ENCODE results near the gene PRKCB.

Gene PRKCB

DNA sequence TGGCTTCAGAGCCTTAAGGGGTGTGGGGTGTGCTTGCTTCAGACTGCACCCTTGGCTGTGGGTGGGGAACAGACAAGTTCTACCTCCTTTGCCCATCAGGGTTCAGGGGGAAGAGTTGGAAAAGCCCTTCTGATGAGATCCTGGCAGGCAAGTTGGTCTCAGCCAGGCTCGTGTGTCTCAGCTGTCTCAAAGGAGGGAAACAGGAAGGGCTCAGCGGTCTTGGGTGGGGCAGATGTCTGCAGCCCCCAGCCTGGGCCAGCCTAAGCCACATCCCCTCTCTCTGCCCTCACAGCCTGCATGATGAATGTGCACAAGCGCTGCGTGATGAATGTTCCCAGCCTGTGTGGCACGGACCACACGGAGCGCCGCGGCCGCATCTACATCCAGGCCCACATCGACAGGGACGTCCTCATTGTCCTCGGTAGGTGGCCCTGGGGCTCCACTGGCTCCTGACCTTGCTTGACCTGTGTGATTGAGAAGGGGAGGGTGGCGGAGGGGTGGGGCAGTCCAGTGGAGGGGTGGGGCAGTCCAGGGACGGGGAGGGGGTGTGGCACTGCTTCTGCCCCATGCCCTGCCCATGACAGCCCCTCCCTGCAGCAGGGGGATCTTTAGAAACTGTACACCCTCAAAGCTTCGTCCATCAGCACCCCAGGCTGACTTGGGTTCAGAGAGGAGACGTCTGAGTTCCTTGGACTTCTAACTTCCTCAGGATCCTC is 199.5 kb downstream of the PRKCB start:
- Histone ChIP-seq H3K9me3 (ENCODE audit: control insufficient read depth, low read length) (no peaks in the 10 kb centered on the region), H3K4me1 (ENCODE audit: control insufficient read depth, insufficient read depth, low read length) (peaks cover 4% of the 10 kb centered on the region), H3K36me3 (ENCODE audit: control insufficient read depth, insufficient read depth, low read length) (no peaks in the 10 kb centered on the region), H3K27me3 (ENCODE audit: control insufficient read depth, insufficient read depth, low read length) (no peaks in the 10 kb centered on the region), H3K9ac (ENCODE audit: low read length) (no peak overlapping the region), H3K4me3 (ENCODE audit: low read length) (no peak overlapping the region)

- Histone ChIP-seq H3K4me3 (ENCODE audit: low read length) (no peak overlapping the region), H3K4me1 (ENCODE audit: control insufficient read depth, insufficient read depth, low read length) (peaks cover 4% of the 10 kb centered on the region), H3K27me3 (ENCODE audit: control insufficient read depth, insufficient read depth, low read length) (no peaks in the 10 kb centered on the region), H3K36me3 (ENCODE audit: control insufficient read depth, insufficient read depth, low read length) (no peaks in the 10 kb centered on the region), H3K9me3 (ENCODE audit: control insufficient read depth, low read length) (no peaks in the 10 kb centered on the region), H3K9ac (ENCODE audit: low read length) (no peak overlapping the region)
Measured at GRCh38 chr16:24036038-24036543, 200.3 kb downstream of the PRKCB start.

GRCh38 chr16:24036614-24037013 is 200.8 kb downstream of the PRKCB start:
- Histone ChIP-seq H3K4me1 (ENCODE audit: control insufficient read depth, insufficient read depth, low read length) (peaks cover 4% of the 10 kb centered on the region), H3K9ac (ENCODE audit: low read length) (no peak overlapping the region), H3K4me3 (ENCODE audit: low read length) (no peak overlapping the region), H3K36me3 (ENCODE audit: control insufficient read depth, insufficient read depth, low read length) (no peaks in the 10 kb centered on the region), H3K27me3 (ENCODE audit: control insufficient read depth, insufficient read depth, low read length) (no peaks in the 10 kb centered on the region), H3K9me3 (ENCODE audit: control insufficient read depth, low read length) (no peaks in the 10 kb centered on the region)

DNA sequence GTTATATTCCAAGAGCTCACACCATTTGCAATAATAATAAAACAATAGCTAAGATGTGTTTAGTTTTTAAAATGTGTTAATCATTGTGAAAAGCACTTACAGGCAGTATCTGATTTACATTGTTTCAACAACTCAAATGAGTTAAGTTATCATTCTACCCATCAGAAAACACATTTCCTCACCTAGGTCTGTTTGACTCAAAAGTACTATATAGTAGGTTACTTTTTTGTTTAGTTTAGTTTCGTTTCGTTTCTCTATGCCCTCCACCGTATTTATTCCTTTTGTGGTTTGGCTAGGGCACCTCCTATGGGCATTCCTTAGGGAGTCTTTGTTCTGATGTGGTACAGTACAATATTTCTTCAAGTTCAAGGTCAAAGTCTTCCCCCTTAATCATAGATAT is 201.6 kb downstream of the PRKCB start:
- H3K36me3 ChIP-seq (ENCODE audit: control insufficient read depth, insufficient read depth, low read length): no peaks in the 10 kb centered on the region

DNA sequence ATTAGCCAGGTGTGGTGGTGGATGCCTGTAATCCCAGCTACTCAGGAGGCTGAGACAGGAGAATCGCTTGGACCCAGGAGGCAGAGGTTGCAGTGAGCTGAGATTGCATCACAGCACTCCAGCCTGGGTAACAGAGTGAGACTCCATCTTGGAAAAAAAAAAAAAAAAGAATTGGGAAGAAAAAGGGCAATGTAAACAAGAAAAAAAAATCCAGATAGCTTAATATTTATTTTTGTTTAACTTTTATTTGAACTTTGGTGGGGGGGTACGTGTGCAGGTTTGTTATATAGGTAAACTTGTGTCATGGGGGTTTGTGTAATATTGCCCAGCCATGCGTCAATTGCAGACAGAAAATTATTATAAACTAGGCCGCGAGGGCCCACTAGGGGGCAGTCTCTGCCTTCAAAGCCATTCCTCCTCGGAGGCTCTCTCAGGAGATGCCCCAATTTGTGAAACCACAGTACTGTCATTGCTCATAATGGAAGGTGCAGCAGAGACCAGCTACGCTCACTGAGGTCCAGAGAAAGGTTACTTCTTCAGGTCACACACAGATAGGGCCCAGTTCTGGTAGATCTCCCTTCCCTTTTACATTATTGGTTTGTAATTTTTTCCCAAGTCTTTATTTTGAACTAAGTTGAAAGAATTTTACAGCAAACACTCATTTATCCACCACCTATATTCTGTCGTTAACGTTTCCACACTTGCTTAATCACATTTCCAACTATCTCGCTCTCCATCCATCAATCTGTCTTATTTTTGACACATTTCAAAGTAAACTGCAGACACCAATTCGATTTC is 206.2 kb downstream of the PRKCB start:
- Histone ChIP-seq H3K36me3 (ENCODE audit: control insufficient read depth, insufficient read depth, low read length) (no peaks in the 10 kb centered on the region), H3K9ac (ENCODE audit: low read length) (no peak overlapping the region), H3K4me3 (ENCODE audit: low read length) (no peak overlapping the region), H3K27me3 (ENCODE audit: control insufficient read depth, insufficient read depth, low read length) (no peaks in the 10 kb centered on the region), H3K9me3 (ENCODE audit: control insufficient read depth, low read length) (no peaks in the 10 kb centered on the region), H3K4me1 (ENCODE audit: control insufficient read depth, insufficient read depth, low read length) (no peaks in the 10 kb centered on the region)

More for the DNA sequence above, 201.6 kb downstream of the PRKCB start:
- Histone ChIP-seq H3K4me3 (ENCODE audit: low read length) (no peak overlapping the region), H3K9ac (ENCODE audit: low read length) (no peak overlapping the region), H3K27me3 (ENCODE audit: control insufficient read depth, insufficient read depth, low read length) (no peaks in the 10 kb centered on the region), H3K4me1 (ENCODE audit: control insufficient read depth, insufficient read depth, low read length) (peaks cover 4% of the 10 kb centered on the region), H3K9me3 (ENCODE audit: control insufficient read depth, low read length) (no peaks in the 10 kb centered on the region)

- no peaks in the 10 kb centered on the region for H3K36me3 ChIP-seq (ENCODE audit: control insufficient read depth, insufficient read depth, low read length)
- no peak overlapping the region for H3K9ac ChIP-seq (ENCODE audit: low read length)
- H3K4me3 ChIP-seq (ENCODE audit: low read length): no peak overlapping the region
- H3K4me1 ChIP-seq (ENCODE audit: control insufficient read depth, insufficient read depth, low read length): no peaks in the 10 kb centered on the region
- no peaks in the 10 kb centered on the region for H3K9me3 ChIP-seq (ENCODE audit: control insufficient read depth, low read length)
- no peaks in the 10 kb centered on the region for H3K27me3 ChIP-seq (ENCODE audit: control insufficient read depth, insufficient read depth, low read length)
Measured at GRCh38 chr16:24044467-24044866, 208.7 kb downstream of the PRKCB start.

- Histone ChIP-seq H3K9ac (ENCODE audit: low read length) (no peak overlapping the region), H3K4me1 (ENCODE audit: control insufficient read depth, insufficient read depth, low read length) (no peaks in the 10 kb centered on the region), H3K36me3 (ENCODE audit: control insufficient read depth, insufficient read depth, low read length) (no peaks in the 10 kb centered on the region), H3K4me3 (ENCODE audit: low read length) (no peak overlapping the region), H3K27me3 (ENCODE audit: control insufficient read depth, insufficient read depth, low read length) (no peaks in the 10 kb centered on the region), H3K9me3 (ENCODE audit: control insufficient read depth, low read length) (no peaks in the 10 kb centered on the region)
Measured at GRCh38 chr16:24045641-24046040, 209.9 kb downstream of the PRKCB start.

DNA sequence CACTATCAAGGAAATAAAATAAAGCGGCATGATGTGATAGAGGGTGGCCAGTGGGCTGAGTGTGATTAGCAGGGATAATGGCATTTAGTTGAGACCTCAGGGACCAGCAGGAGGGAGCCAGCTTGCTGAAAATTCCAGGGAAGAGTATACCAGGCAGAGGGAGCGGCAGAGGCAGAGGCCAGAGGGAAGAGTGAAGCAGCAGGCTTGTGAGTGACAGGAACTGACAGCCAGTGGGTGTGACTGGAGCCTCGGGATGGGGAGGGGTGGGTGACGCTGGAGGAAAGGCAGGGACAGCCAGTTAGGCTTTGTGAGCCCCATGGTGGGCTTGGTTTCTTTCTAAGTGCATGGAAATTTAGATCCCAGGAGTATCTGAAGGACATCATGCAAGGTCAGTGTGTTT is 210.7 kb downstream of the PRKCB start:
- Histone ChIP-seq H3K36me3 (ENCODE audit: control insufficient read depth, insufficient read depth, low read length) (no peaks in the 10 kb centered on the region), H3K9me3 (ENCODE audit: control insufficient read depth, low read length) (no peaks in the 10 kb centered on the region), H3K27me3 (ENCODE audit: control insufficient read depth, insufficient read depth, low read length) (no peaks in the 10 kb centered on the region), H3K4me3 (ENCODE audit: low read length) (no peak overlapping the region), H3K4me1 (ENCODE audit: control insufficient read depth, insufficient read depth, low read length) (no peaks in the 10 kb centered on the region), H3K9ac (ENCODE audit: low read length) (no peak overlapping the region)

DNA sequence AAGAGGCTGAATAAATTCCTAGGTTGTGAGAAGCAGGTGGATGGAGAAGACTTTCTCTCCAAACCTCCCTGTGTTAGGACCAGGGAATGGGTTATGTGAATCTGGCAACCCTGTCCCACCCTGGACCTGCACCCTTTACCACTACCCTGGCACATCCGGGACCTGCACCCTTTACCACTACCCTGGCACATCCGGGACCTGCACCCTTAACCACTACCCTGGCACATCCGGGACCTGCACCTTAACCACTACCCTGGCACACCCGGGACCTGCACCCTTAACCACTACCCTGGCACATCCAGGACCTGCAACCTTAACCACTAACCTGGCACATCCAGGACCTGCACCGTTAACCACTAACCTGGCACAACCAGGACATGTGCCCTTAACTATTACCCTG is 213.3 kb downstream of the PRKCB start:
- no peak overlapping the region for H3K4me3 ChIP-seq (ENCODE audit: low read length)
- no peak overlapping the region for H3K9ac ChIP-seq (ENCODE audit: low read length)
- H3K9me3 ChIP-seq (ENCODE audit: control insufficient read depth, low read length): no peaks in the 10 kb centered on the region
- H3K27me3 ChIP-seq (ENCODE audit: control insufficient read depth, insufficient read depth, low read length): no peaks in the 10 kb centered on the region
- no peaks in the 10 kb centered on the region for H3K36me3 ChIP-seq (ENCODE audit: control insufficient read depth, insufficient read depth, low read length)
- H3K4me1 ChIP-seq (ENCODE audit: control insufficient read depth, insufficient read depth, low read length): no peaks in the 10 kb centered on the region

DNA sequence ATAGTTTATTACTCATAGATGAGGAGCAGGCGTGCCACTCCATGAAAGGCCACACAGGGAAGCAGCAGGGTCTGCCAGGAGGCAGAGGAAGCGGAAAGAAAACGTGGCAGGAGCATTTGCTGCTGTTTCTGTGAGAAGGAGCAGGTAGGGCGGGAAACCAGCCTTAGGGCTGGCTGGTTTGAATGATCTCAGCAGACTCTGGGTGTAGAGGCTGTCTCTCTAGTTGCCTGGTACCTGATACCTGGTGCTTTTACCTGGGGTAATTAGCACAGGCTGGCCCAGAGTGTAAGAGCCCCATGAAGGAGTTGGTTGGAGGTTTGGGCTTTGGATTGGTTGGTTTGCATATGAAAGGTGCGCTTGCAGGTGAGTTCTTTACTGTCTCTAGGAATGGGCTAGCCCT is 215.3 kb downstream of the PRKCB start:
- Histone ChIP-seq H3K9ac (ENCODE audit: low read length) (no peak overlapping the region), H3K9me3 (ENCODE audit: control insufficient read depth, low read length) (no peaks in the 10 kb centered on the region), H3K36me3 (ENCODE audit: control insufficient read depth, insufficient read depth, low read length) (no peaks in the 10 kb centered on the region), H3K4me1 (ENCODE audit: control insufficient read depth, insufficient read depth, low read length) (no peaks in the 10 kb centered on the region), H3K4me3 (ENCODE audit: low read length) (no peak overlapping the region), H3K27me3 (ENCODE audit: control insufficient read depth, insufficient read depth, low read length) (peaks cover 3% of the 10 kb centered on the region)

- Histone ChIP-seq H3K36me3 (ENCODE audit: control insufficient read depth, insufficient read depth, low read length) (no peaks in the 10 kb centered on the region), H3K9me3 (ENCODE audit: control insufficient read depth, low read length) (no peaks in the 10 kb centered on the region)
Measured at GRCh38 chr16:24052329-24053098, 216.7 kb downstream of the PRKCB start.

More at GRCh38 chr16:24052329-24053098, 216.7 kb downstream of the PRKCB start:
- H3K4me3 ChIP-seq (ENCODE audit: low read length): no peak overlapping the region
- H3K9ac ChIP-seq (ENCODE audit: low read length): no peak overlapping the region
- H3K27me3 ChIP-seq (ENCODE audit: control insufficient read depth, insufficient read depth, low read length): peaks cover 3% of the 10 kb centered on the region
- no peaks in the 10 kb centered on the region for H3K4me1 ChIP-seq (ENCODE audit: control insufficient read depth, insufficient read depth, low read length)
